Ovary (tissue), 3 donors: ENCODE measurements around the gene GOLGA8S.

ENCODE experiments used
- CTCF ChIP-seq, 3 donors: fragments of 450-650 bp in 2 of 3; fragments of 200-600 bp in 1 of 3; IDR thresholded peaks; one replicate each; pipeline versions ENCODE4 v1.5.1 to v1.8.0; 2016 to 2022; ENCODE audit warnings: antibody characterized with exemption in 3 of 3, mild to moderate bottlenecking in 1 of 3
- EP300 ChIP-seq: sonication (generic); formaldehyde crosslinking; IDR thresholded peaks from one replicate; pipeline ENCODE4 v1.6.1; 2017; ENCODE audit warnings: antibody characterized with exemption
- POLR2A ChIP-seq: fragments of 450-650 bp; IDR thresholded peaks from one replicate; pipeline ENCODE4 v1.6.1; 2017; ENCODE audit warnings: antibody characterized with exemption, mild to moderate bottlenecking, moderate library complexity
- donor health status: DM: no; HTN: no; CAD: no.

DNA sequence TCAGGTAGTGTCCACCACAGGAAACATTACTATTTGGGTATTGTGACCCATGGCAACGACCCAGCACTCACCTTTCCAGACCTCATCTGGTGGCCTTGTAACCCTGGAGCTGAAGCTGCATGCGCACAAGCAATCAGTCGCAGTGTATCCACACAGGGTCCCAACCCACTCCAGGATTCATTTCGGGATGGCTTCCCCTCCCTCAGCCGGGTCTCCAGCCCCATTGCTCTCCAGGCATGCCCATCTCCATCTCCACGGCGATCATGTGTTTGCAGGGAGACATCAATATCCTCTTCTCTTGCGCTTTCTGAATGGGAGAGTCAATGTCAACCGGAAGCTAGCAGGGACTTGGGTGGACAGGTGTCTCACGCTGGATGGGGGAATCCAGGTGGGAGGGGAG, 57.3 kb downstream of the GOLGA8S start:
- TF ChIP-seq CTCF (IDR thresholded peaks at IDR 0.05): no peak
- TF ChIP-seq POLR2A: no peak
- no peak for TF ChIP-seq EP300
